HG02943 (cell line): ENCODE measurements around the gene THSD4.

Source experiments
- ATAC-seq: cut with Tn5 transposase; IDR thresholded peaks from one replicate; pipeline ENCODE4 v1.9.1; 2021; ENCODE audit warnings: mild to moderate bottlenecking, low read depth, moderate library complexity; ENCODE audit not compliant: unreplicated experiment

Gene THSD4

DNA sequence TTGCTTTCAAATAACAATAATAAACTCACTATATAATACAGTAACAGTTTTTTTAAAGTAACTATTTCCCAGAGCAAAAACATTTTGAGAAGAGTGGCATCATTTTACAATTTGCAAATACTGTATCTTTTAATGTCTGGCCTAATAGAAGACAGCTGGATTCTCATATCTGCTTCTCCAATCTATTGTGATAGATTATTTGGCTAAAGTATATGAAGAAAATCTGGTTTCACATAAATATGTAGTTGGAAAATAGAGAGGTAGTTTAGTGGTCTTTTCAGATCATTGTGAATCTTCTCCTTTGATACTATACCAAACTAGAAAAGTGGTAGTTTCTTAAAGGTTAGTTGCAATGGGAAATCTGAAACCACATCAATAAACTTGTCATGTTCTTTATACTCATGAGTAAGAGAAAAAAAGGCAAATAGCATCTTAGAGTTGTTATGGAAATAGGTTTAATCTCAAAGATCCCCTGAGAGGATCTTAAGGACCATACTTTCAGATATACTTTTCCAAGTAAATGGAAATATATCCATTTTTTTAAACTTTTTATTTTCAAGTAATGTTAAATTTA, 570.2 kb downstream of the THSD4 start:
- no peak for ATAC-seq

DNA sequence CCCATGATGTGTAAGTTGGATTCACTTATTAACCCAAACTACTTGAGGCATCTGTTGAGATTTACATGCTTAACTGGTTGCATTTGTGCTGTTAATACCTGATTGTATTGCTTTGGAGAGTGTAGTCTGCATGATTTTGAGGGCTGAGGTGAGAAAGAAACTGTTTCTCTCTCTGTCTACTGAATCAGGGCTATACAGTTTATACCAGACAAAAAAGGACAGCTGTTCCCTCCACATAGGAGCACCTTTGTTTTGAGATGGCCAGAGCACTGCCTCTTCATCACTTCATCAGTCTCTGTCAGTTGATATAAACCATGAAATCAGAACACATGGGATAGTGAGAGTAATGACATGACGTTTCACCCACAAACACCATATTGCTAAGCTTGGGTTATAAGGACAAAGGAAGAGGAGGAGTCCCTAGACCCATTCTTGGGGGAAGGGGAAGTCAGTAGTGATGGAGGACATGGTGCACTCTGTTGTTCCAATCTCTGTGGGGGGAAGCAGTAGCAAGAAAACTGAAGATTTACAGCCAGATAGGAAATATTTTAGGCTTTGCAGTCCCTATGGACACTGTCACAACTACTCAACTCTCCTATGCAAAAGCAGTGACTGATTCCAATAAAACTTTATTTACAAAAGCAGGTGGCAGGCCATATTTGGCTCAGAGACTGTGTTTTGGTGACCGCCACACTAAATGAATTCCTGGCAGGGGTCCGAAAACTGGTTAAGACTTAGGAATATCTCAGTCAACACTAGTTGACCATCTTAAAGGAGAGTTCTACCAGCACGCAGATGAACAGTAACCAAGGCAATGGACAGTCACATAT, 571.2 kb downstream of the THSD4 start:
- no peak for ATAC-seq

- ATAC-seq, result no peak
Observed at GRCh38 chr15:71687902-71688508, 572.7 kb downstream of the THSD4 start.

GRCh38 chr15:71688509-71689094, 573.3 kb downstream of the THSD4 start:
- no peak for ATAC-seq

DNA sequence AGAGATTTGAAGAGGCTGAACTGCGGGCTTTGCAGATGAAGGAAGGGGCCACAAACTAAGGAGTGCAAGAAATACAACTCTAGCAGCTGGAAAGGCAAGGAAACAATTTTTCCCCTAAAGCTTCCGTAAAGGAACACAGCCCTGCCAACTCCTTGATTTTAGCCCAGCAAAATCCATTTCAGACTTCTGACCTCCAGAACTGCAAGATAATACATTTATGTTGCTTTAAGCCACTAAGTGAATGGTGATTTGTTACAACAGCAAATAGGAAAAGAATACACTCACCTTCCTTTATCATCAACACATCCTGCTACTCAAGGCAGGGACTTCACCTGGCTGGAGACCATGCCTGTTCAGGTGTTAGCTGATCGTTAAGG, 575.8 kb downstream of the THSD4 start:
- no peak for ATAC-seq

- no peak for ATAC-seq
Observed at GRCh38 chr15:71691458-71692417, 576.5 kb downstream of the THSD4 start.

- ATAC-seq, result no peak
Observed at GRCh38 chr15:71697236-71697635, 582.0 kb downstream of the THSD4 start.

GRCh38 chr15:71698030-71698429, 582.8 kb downstream of the THSD4 start:
- no peak for ATAC-seq

GRCh38 chr15:71698742-71699141, 583.5 kb downstream of the THSD4 start:
- ATAC-seq, result no peak

GRCh38 chr15:71699977-71700376, 584.7 kb downstream of the THSD4 start:
- no peak for ATAC-seq

GRCh38 chr15:71701808-71702207, 586.5 kb downstream of the THSD4 start:
- ATAC-seq, result no peak

- no peak for ATAC-seq
Observed at GRCh38 chr15:71702496-71702895, 587.2 kb downstream of the THSD4 start.

DNA sequence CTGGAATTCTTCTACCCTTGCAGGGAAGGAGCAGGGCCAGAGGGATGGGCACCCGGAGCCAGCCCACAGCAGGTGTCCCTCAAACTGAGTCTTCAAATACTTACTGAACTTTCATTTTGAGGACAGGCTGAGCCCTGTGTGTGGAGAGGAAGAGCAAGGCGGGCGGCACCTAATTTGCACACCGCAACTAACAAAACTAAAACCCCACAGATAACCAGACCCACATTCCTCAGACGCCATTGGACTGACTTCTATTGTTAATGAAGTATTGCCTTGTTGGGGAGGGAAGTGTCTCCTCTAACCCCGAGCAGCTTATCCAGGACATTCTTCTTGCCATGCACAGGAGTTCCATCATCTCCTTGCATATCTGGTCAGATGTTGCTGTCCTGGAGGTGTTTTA, 589.9 kb downstream of the THSD4 start:
- ATAC-seq, result no peak

DNA sequence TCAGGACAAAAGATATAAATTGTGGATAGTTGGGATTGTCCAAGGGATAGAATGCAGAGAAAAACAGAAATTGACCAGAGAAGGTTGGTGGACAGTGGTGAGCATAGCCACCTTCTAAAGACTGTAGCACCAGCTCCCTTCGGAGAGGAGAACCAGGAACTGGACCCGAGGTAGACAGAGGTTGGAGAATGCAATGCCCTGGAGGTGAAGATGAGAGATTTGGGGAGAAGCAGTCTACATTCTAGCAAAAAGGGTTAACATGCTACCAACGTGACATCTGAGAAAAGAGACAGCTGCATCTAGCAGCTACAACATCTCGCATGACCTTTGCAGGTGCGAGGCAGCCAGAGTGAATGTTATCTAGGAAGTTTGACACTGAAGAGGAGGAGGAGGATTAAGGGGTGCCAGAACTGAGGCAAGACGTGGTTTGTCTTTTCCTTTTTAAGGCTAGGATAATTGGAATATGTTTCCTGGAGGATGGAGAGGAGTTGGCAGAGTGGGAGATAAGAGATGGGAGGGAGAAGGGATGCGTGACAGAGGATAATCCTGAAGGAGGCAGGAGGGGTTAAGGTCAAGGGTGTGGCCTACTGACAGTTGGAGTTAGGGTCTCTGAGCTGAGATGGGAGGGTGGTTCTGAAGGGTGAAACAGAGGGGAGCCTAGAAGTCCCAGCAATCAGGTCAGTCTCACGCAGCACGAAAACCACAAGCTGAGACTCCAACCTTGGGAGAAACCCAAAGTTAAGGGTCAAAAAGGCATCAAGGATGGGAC, 591.4 kb downstream of the THSD4 start:
- no peak for ATAC-seq

DNA sequence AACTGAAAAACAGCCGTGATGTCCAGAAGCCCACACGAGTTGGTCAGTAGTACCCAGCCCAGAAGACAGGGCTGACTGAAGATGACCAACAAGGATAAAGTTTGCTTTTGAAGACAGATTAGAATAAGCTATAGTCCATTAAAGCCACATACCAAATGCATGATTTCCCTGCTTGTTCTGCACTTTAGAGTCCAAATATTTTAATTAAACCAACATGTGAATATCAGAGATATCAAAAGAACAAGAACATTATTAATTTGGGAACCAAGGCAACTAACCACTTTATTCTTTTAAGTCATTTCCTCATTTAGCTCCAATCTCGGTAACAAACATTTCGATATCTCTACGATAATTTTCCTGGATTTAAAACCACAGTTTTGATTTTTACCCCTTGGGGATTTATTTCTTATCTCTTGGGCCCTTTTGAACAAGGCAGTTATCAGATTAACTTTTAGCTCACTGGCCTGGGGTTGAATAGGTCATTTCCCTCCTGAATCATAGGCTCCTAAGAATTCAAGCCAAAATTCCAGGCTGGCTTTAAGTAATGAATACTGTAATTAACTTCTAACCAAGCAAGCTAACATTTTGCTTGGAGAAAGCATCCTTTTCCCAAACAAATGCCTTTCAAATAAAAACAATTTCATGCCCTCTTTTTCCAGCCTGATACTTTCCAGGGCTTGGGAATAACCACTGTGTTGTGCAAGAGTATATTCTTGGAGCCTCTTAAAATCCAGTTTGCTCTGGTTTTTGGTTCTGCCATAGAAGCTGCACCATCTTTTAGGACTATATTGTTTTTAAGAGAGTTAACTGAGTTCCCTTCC, 592.2 kb downstream of the THSD4 start:
- ATAC-seq, result no peak

GRCh38 chr15:71708051-71708429, 592.8 kb downstream of the THSD4 start:
- no peak for ATAC-seq

- no peak for ATAC-seq
Observed at GRCh38 chr15:71708741-71709140, 593.5 kb downstream of the THSD4 start.

DNA sequence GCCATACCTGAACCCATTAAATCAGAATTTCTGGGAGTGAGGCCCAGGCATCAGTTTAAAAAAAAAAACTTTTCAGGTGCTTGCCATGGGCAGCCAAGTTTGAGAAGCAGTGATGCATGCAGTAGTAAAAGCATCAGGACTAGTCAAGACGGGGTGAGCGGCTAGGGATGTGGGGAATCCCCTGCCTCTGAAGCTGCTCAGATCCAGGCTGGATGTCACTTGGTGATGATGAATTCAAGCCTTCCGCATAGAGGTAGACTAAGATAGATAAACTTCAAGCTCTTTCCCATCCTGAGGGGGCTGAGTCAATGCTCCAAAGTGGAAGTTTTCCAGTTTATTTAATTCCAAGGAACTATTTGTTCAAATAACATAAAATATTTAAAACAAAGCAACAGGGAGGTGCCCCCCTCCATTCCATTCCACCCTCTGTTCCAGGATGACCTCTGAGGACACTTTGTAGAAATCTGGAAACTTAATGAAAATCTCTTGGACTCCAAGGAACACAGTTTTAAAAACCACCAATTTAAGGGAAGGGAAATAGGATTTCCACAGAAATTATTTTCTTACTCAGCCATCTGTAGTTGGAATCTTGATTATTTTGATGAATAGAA, 594.6 kb downstream of the THSD4 start:
- ATAC-seq, result no peak
